GM12875 (cell line): ENCODE measurements around the gene ARHGAP5.
"Not testable (repeated sequence)": the region's sequence is repeated elsewhere in the genome, so short reads cannot be mapped to it uniquely, and the experiment has no call there.

ENCODE experiments used
- H3K4me3 ChIP-seq: one replicate; pipeline ENCODE4 v1.5.1; 2011; ENCODE audit warnings: low read depth, low read length, control low read depth
- TF ChIP-seq, protein P1 (sequence below): IDR thresholded peaks from 2 replicates; pipeline ENCODE4 v1.5.1; 2011; ENCODE audit warnings: low read depth, mild to moderate bottlenecking, control low read depth, inconsistent platforms, low read length, moderate library complexity, borderline replicate concordance; ENCODE audit not compliant: insufficient read depth

ARHGAP5 gene

DNA sequence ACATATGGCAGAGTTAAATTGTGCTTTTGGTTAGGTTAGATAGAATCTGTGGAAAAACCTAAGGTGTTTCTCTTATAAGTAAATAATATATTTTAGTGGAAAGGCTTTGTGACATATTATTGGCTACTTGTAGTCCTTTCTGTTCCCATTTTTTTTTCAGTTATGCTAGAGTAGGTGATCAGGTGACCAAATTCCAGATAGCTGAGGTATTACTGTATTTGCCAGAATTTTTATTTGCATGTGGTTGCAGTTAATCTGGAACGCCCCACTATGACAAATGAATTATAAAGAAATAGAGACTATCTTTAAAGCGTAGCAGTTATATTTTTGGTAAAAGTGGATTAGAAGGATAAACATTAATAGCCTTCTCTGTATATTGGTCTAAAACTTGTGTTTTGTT is 52.0 kb downstream of the ARHGAP5 start:
- no peak overlapping the region for H3K4me3 ChIP-seq
- TF ChIP-seq, protein P1, sequence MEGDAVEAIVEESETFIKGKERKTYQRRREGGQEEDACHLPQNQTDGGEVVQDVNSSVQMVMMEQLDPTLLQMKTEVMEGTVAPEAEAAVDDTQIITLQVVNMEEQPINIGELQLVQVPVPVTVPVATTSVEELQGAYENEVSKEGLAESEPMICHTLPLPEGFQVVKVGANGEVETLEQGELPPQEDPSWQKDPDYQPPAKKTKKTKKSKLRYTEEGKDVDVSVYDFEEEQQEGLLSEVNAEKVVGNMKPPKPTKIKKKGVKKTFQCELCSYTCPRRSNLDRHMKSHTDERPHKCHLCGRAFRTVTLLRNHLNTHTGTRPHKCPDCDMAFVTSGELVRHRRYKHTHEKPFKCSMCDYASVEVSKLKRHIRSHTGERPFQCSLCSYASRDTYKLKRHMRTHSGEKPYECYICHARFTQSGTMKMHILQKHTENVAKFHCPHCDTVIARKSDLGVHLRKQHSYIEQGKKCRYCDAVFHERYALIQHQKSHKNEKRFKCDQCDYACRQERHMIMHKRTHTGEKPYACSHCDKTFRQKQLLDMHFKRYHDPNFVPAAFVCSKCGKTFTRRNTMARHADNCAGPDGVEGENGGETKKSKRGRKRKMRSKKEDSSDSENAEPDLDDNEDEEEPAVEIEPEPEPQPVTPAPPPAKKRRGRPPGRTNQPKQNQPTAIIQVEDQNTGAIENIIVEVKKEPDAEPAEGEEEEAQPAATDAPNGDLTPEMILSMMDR = no peak

DNA sequence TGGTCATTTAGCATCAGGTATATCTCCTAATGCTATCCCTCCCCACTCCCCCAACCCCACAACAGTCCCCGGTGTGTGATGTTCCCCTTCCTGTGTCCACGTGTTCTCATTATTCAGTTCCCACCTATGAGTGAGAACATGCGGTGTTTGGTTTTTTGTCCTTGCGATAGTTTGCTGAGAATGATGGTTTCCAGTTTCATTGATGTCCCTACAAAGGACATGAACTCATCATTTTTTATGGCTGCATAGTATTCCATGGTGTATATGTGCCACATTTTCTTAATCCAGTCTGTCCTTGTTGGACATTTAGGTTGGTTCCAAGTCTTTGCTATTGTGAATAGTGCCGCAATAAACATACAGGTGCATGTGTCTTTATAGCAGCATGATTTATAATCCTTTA is 54.6 kb downstream of the ARHGAP5 start:
- H3K4me3 ChIP-seq = not testable (repeated sequence)

- TF ChIP-seq, protein P1 = no peak
- H3K4me3 ChIP-seq = no peak overlapping the region
Observed at GRCh38 chr14:32134448-32135097, 57.5 kb downstream of the ARHGAP5 start.

- TF ChIP-seq, protein P1 = no peak
- H3K4me3 ChIP-seq = no peak overlapping the region
Observed at GRCh38 chr14:32136027-32136825, 59.1 kb downstream of the ARHGAP5 start.

DNA sequence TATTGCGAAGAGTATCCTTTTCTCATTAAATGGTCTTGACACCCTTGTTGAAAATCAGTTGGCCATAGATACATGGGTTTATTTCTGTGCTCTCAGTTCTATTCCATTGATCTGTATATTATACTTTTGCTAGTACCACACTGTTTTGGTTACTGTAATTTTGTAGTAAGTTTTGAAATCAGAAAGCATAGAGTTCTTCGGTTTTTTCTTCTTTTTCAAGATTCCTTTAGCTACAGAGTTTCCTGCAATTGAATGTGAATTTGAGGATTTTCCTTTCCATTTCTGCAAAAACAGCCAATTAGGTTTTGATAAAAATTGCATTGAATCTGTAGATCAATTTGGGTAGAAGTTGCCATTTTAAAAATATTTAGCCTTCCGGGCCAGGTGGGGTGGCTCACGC is 60.2 kb downstream of the ARHGAP5 start:
- no peak overlapping the region for H3K4me3 ChIP-seq
- TF ChIP-seq, protein P1 = no peak

DNA sequence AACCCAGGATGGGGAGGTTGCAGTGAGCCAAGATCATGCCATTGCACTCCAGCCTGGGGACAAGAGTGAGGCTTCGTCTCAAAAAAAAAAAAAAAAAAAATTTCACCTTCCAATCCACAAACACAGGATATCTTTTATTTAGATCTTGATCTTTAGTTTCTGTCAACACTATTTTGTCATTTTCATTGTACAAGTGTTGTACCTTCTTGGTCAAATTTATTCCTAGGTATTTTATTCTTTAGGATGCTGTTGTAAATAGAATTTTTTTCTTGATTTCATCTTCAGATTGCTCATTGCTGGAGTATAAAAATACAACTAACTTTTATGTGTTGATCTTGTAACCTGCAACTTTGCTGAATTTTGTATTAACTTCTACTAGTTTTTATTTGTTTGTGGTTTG is 60.8 kb downstream of the ARHGAP5 start:
- TF ChIP-seq, protein P1 = no peak
- no peak overlapping the region for H3K4me3 ChIP-seq

- TF ChIP-seq, protein P1 = no peak
Observed at GRCh38 chr14:32142341-32142740, 65.2 kb downstream of the ARHGAP5 start.

More at GRCh38 chr14:32142341-32142740, 65.2 kb downstream of the ARHGAP5 start:
- H3K4me3 ChIP-seq = no peak overlapping the region
